ENCODE data around the gene CHTOP.

Gene CHTOP

GRCh38 chr1:153614906-153615305, 19.0 kb upstream of the CHTOP start:
- no peak for TF ChIP-seq FOXM1 (IDR thresholded peaks at IDR 0.05; ENCODE audit: borderline replicate concordance, low read depth)
- TF ChIP-seq NFIC (IDR thresholded peaks at IDR 0.05), result no peak
- TF ChIP-seq CREB1 (IDR thresholded peaks at IDR 0.05; ENCODE audit: low read depth), result no peak
- no peak for TF ChIP-seq TEAD4 (IDR thresholded peaks at IDR 0.05)
- no peak for TF ChIP-seq USF1 (IDR thresholded peaks at IDR 0.05)
- TF ChIP-seq MAX (IDR thresholded peaks at IDR 0.05), result no peak
- TF ChIP-seq EGR1 (IDR thresholded peaks at IDR 0.05), result no peak
- TF ChIP-seq EP300 (IDR thresholded peaks at IDR 0.05; ENCODE audit: borderline replicate concordance), result no peak

GRCh38 chr1:153615406-153615805, 18.5 kb upstream of the CHTOP start:
- TF ChIP-seq MAX (IDR thresholded peaks at IDR 0.05), result no peak
- TF ChIP-seq EGR1 (IDR thresholded peaks at IDR 0.05), result no peak
- no peak for TF ChIP-seq REST (IDR thresholded peaks at IDR 0.05; ENCODE audit: low read depth)
- TF ChIP-seq YY1 (IDR thresholded peaks at IDR 0.05; ENCODE audit: low read depth), result no peak
- no peak for TF ChIP-seq CREB1 (IDR thresholded peaks at IDR 0.05; ENCODE audit: low read depth)
- TF ChIP-seq TEAD4 (IDR thresholded peaks at IDR 0.05), result no peak
- TF ChIP-seq NFIC (IDR thresholded peaks at IDR 0.05), result no peak
- TF ChIP-seq TCF12 (IDR thresholded peaks at IDR 0.05; ENCODE audit: low read depth), result no peak
- TF ChIP-seq FOXM1 (IDR thresholded peaks at IDR 0.05; ENCODE audit: borderline replicate concordance, low read depth), result no peak
- TF ChIP-seq RAD21 (IDR thresholded peaks at IDR 0.05; ENCODE audit: low read depth), result no peak
- no peak for TF ChIP-seq ZBTB7A (IDR thresholded peaks at IDR 0.05; ENCODE audit: low read depth)
- no peak for TF ChIP-seq TAF1 (IDR thresholded peaks at IDR 0.05; ENCODE audit: low read depth)
- TF ChIP-seq CEBPB (IDR thresholded peaks at IDR 0.05), result no peak
- no peak for TF ChIP-seq EP300 (IDR thresholded peaks at IDR 0.05; ENCODE audit: borderline replicate concordance)
- TF ChIP-seq USF1 (IDR thresholded peaks at IDR 0.05), result no peak

GRCh38 chr1:153616144-153616916, 17.5 kb upstream of the CHTOP start, which contains the start of gene S100A14:
S100A14 (minus strand) TSS chr1:153616325; CDS start chr1:153615858, 467 bp downstream.
- peak; percentile 78 for TF ChIP-seq MAX (IDR thresholded peaks at IDR 0.05)
- TF ChIP-seq TAF1 (IDR thresholded peaks at IDR 0.05; ENCODE audit: low read depth), result peak; percentile 30; the same call in 1 of the 2 replicates
- no peak for TF ChIP-seq REST (IDR thresholded peaks at IDR 0.05; ENCODE audit: low read depth)
- TF ChIP-seq USF1 (IDR thresholded peaks at IDR 0.05), result no peak
- TF ChIP-seq NFIC (IDR thresholded peaks at IDR 0.05), result peak; percentile 80
- TF ChIP-seq CEBPB (IDR thresholded peaks at IDR 0.05), result peak; percentile 84
- no peak for TF ChIP-seq TEAD4 (IDR thresholded peaks at IDR 0.05)
- 0 out of 2 replicates have a peak, but pooled peaks have one; percentile 45 for TF ChIP-seq ZBTB7A (IDR thresholded peaks at IDR 0.05; ENCODE audit: low read depth)
- TF ChIP-seq EP300 (IDR thresholded peaks at IDR 0.05; ENCODE audit: borderline replicate concordance), result no peak
- no peak for TF ChIP-seq TCF12 (IDR thresholded peaks at IDR 0.05; ENCODE audit: low read depth)
- TF ChIP-seq RAD21 (IDR thresholded peaks at IDR 0.05; ENCODE audit: low read depth), result peak; percentile 4; the same call in 1 of the 2 replicates
- no peak for TF ChIP-seq FOXM1 (IDR thresholded peaks at IDR 0.05; ENCODE audit: borderline replicate concordance, low read depth)
- no peak for TF ChIP-seq YY1 (IDR thresholded peaks at IDR 0.05; ENCODE audit: low read depth)
- TF ChIP-seq EGR1 (IDR thresholded peaks at IDR 0.05), result no peak
- no peak for TF ChIP-seq CREB1 (IDR thresholded peaks at IDR 0.05; ENCODE audit: low read depth)

GRCh38 chr1:153616917-153617311, 17.0 kb upstream of the CHTOP start:
- TF ChIP-seq EGR1 (IDR thresholded peaks at IDR 0.05) (no peak), USF1 (IDR thresholded peaks at IDR 0.05) (0 out of 2 replicates have a peak, but pooled peaks have one; percentile 22), FOXM1 (IDR thresholded peaks at IDR 0.05; ENCODE audit: borderline replicate concordance, low read depth) (no peak), NFIC (IDR thresholded peaks at IDR 0.05) (0 out of 2 replicates have a peak, but pooled peaks have one; percentile 11), RAD21 (IDR thresholded peaks at IDR 0.05; ENCODE audit: low read depth) (no peak), MAX (IDR thresholded peaks at IDR 0.05) (peak; percentile 48), TAF1 (IDR thresholded peaks at IDR 0.05; ENCODE audit: low read depth) (no peak), REST (IDR thresholded peaks at IDR 0.05; ENCODE audit: low read depth) (no peak), TCF12 (IDR thresholded peaks at IDR 0.05; ENCODE audit: low read depth) (no peak), ZBTB7A (IDR thresholded peaks at IDR 0.05; ENCODE audit: low read depth) (no peak), YY1 (IDR thresholded peaks at IDR 0.05; ENCODE audit: low read depth) (no peak), EP300 (IDR thresholded peaks at IDR 0.05; ENCODE audit: borderline replicate concordance) (no peak), TEAD4 (IDR thresholded peaks at IDR 0.05) (no peak)

Data from Ishikawa (cell line).